AG09319 (cell line): ENCODE data around the gene TMEM117.
"Not testable (repeated sequence)": the region's sequence is repeated elsewhere in the genome, so short reads cannot be mapped to it uniquely, and the experiment has no call there.

Source experiments
- DNase-seq: peaks from one replicate; pipeline ENCODE4 v3.0.0-alpha.2; 2010; ENCODE audit warnings: low read depth; ENCODE audit errors: extremely low read depth
- CTCF ChIP-seq: IDR thresholded peaks from 2 replicates; pipeline ENCODE4 v1.5.1; 2011; ENCODE audit warnings: low read depth, mild to moderate bottlenecking, inconsistent platforms, low read length, moderate library complexity

The TMEM117 gene

GRCh38 chr12:44372259-44372658 lies 536.4 kb downstream of the TMEM117 start:
- no peak for TF ChIP-seq CTCF
- no peak for DNase-seq

GRCh38 chr12:44375694-44376093 lies 539.8 kb downstream of the TMEM117 start:
- DNase-seq: no peak
- TF ChIP-seq CTCF: no peak

GRCh38 chr12:44377443-44378187 lies 541.7 kb downstream of the TMEM117 start:
- DNase-seq: no peak
- no peak for TF ChIP-seq CTCF

- DNase-seq: not testable (repeated sequence)
Measured at GRCh38 chr12:44379113-44379512, 543.2 kb downstream of the TMEM117 start.

- DNase-seq: no peak
- TF ChIP-seq CTCF: no peak
Measured at GRCh38 chr12:44379831-44380230, 544.0 kb downstream of the TMEM117 start.

DNA sequence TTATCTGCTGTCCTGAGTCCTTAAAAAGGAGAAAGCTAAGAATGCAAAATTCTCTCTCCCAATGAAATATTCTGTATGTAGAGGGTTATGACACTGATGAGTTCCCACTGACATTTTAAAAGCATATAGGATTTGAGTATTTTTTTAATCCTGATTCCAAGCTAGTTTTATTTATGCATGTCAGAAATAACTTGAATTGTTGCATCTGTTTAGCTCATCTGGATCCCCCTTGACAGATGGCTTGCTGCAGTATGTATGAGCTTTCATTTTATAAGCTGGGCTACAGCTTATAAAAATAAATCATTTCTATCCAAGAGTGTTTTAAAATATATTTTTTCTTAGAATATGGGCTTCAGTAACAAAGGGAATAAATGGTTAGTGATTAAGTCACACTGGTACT lies 545.0 kb downstream of the TMEM117 start:
- no peak for DNase-seq
- TF ChIP-seq CTCF: no peak

DNA sequence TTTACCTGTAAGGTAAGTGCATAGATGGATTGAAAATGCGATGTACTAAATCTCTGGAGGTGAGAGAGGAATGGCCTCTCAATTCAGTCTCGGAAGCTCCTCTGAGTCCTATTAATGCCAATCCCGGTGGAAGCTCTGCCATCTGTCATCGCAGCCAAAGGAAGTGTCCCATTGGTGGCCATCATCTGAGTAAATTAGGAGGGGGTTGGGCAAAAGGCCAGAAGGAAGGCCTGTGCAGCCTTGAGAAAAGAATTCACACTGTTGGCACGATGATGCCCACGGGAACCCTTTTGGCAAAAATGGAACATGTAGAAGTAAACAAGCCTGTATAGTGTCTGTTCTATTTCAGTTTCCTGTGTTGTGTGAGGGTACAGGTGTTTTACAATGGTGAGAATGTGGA lies 545.5 kb downstream of the TMEM117 start:
- DNase-seq: no peak
- no peak for TF ChIP-seq CTCF

DNA sequence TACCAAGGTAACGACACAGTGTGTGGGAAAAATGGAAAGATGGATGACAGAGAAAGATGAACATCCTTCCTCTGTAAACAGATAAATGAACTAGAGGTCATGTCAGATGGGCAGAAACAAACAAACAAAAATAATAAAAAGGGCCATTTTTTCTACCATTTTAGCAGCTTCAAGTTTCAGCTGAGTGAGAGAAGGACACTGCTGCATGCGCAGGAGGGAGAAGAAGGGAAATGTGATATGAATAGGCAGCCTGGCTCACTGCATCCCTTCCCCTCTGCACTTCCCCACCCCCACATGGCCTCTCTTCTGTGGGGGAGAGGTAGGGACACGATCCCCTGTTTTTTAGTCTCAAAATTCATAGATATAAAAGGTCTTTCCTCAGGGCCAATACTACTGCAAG lies 548.3 kb downstream of the TMEM117 start:
- TF ChIP-seq CTCF: no peak
- no peak for DNase-seq
